H1 (cell line): Measurements from ENCODE around the gene PBX3. TPM values are rescaled to one million over a fixed set of nuclear protein-coding genes. Genes with fewer than 3 reads are reported as not detected.

Source experiments
- CTCF ChIA-PET: fragments of 300-600 bp; sonication (Branson Sonifier 250); formaldehyde crosslinking; loops from one replicate; lab custom pipeline; 2021; ENCODE audit not compliant: partially characterized antibody; lab: Charles Lee
- POLR2A ChIA-PET: fragments of 300-600 bp; sonication (Branson Sonifier 250); formaldehyde crosslinking; loops from one replicate; lab custom pipeline; 2021; ENCODE audit warnings: inconsistent platforms; ENCODE audit not compliant: partially characterized antibody; lab: Charles Lee
- DNase-seq, 2 experiments: peaks; one replicate each; pipeline versions ENCODE4 v3.0.0 to v3.0.0-alpha.2; 2010 to 2022; ENCODE audit warnings: low spot score in 2 of 2, low read depth in 1 of 2, mixed read lengths in 1 of 2
- FAIRE-seq: peaks from 2 replicates; lab custom pipeline; 2011; peaks lifted over from hg19 to GRCh38; lab: Jason Lieb, UNC
- H2AFZ ChIP-seq: 2 replicates; pipeline ENCODE4 v1.8.1; 2012; ENCODE audit warnings: low read length, inconsistent platforms
- H2AK5ac ChIP-seq: 2 replicates; pipeline ENCODE4 v1.6.1; 2013; ENCODE audit warnings: low read depth, low read length
- H2BK120ac ChIP-seq: replicated peaks from 2 replicates; pipeline ENCODE3; 2013; ENCODE audit warnings: low read depth, low read length, inconsistent platforms
- H2BK12ac ChIP-seq: 2 replicates; pipeline ENCODE4 v1.6.1; 2013; ENCODE audit warnings: low read depth, low read length
- H2BK15ac ChIP-seq: 2 replicates; pipeline ENCODE4 v1.6.1; 2013; ENCODE audit warnings: low read length
- H2BK20ac ChIP-seq: 2 replicates; pipeline ENCODE4 v1.6.1; 2013; ENCODE audit warnings: low read length
- H2BK5ac ChIP-seq: 2 replicates; pipeline ENCODE4 v1.6.1; 2013; ENCODE audit warnings: low read depth, low read length
- H3K14ac ChIP-seq: 2 replicates; pipeline ENCODE4 v1.6.1; 2013; ENCODE audit warnings: inconsistent platforms; ENCODE audit not compliant: insufficient read length
- H3K18ac ChIP-seq: 2 replicates; pipeline ENCODE4 v1.6.1; 2013; ENCODE audit warnings: low read length; ENCODE audit errors: extremely low read depth
- H3K23ac ChIP-seq: 2 replicates; pipeline ENCODE4 v1.6.1; 2013; ENCODE audit warnings: inconsistent platforms; ENCODE audit not compliant: insufficient read length
- H3K23me2 ChIP-seq: 2 replicates; pipeline ENCODE4 v1.6.1; 2013; ENCODE audit warnings: low read depth, low read length
- H3K27ac ChIP-seq: 2 replicates; pipeline ENCODE4 v1.6.1; 2011; ENCODE audit warnings: low read depth, low read length, inconsistent platforms
- H3K27me3 ChIP-seq, 4 experiments: replicated peaks in 1 of 4; 1 replicate in 1 of 4; 2 replicates in 3 of 4; pipeline versions ENCODE4 v1.6.1 to v1.8.1; 2011 to 2013; ENCODE audit warnings: low read length in 3 of 4, mild to moderate bottlenecking in 3 of 4, inconsistent platforms in 2 of 4, mixed read lengths in 2 of 4, moderate library complexity in 1 of 4; ENCODE audit not compliant: control insufficient read depth in 3 of 4, insufficient read depth in 3 of 4; ENCODE audit errors: extremely low read depth in 1 of 4
- H3K36me3 ChIP-seq, 4 experiments: 2 replicates each; pipeline versions ENCODE4 v1.6.1 to v1.8.1; 2011 to 2013; ENCODE audit warnings: mild to moderate bottlenecking in 4 of 4, low read length in 3 of 4, moderate library complexity in 2 of 4, control low read depth in 1 of 4, inconsistent platforms in 1 of 4; ENCODE audit not compliant: insufficient read depth in 4 of 4, control insufficient read depth in 2 of 4
- H3K4ac ChIP-seq: replicated peaks from 2 replicates; pipeline ENCODE3; 2013; ENCODE audit warnings: low read length, low read depth, mixed read lengths, inconsistent platforms; ENCODE audit not compliant: insufficient read length
- H3K4me1 ChIP-seq, 4 experiments: replicated peaks in 1 of 4; 1 replicate in 1 of 4; 2 replicates in 3 of 4; pipeline versions ENCODE4 v1.6.1 to v1.8.1; 2011 to 2013; ENCODE audit warnings: low read length in 3 of 4, inconsistent platforms in 2 of 4, mixed read lengths in 1 of 4; ENCODE audit not compliant: insufficient read depth in 4 of 4, control insufficient read depth in 3 of 4
- H3K4me2 ChIP-seq, 2 experiments: 2 replicates each; pipeline versions ENCODE4 v1.6.1 to v1.8.1; 2011 to 2013; ENCODE audit warnings: low read depth in 2 of 2, low read length in 2 of 2, control low read depth in 1 of 2, inconsistent platforms in 1 of 2, mild to moderate bottlenecking in 1 of 2; ENCODE audit not compliant: insufficient read depth in 1 of 2
- H3K4me3 ChIP-seq, 4 experiments: fragments of 200-600, 300-600 bp in 1 of 4; sonication (generic), shearing (Covaris generic), sonication (Bioruptor Twin) in 1 of 4; 2 replicates each; pipeline versions ENCODE4 v1.5.1 to v1.8.1; 2011 to 2016; ENCODE audit warnings: low read length in 4 of 4, low read depth in 3 of 4, control low read depth in 2 of 4, inconsistent platforms in 2 of 4, mild to moderate bottlenecking in 2 of 4, mixed read lengths in 1 of 4, moderate library complexity in 1 of 4; ENCODE audit not compliant: insufficient read depth in 2 of 4; ENCODE audit errors: extremely low read depth in 1 of 4
- H3K56ac ChIP-seq: replicated peaks from 2 replicates; pipeline ENCODE3; 2013; ENCODE audit warnings: low read depth, mild to moderate bottlenecking, mixed read lengths, low read length, inconsistent platforms; ENCODE audit not compliant: insufficient read length
- H3K79me1 ChIP-seq: 2 replicates; pipeline ENCODE4 v1.6.1; 2013; ENCODE audit warnings: low read depth, low read length, control low read depth
- H3K79me2 ChIP-seq, 2 experiments: 2 replicates each; pipeline versions ENCODE4 v1.6.1 to v1.8.1; 2012 to 2013; ENCODE audit warnings: low read length in 2 of 2, mild to moderate bottlenecking in 2 of 2, inconsistent platforms in 1 of 2; ENCODE audit not compliant: insufficient read depth in 2 of 2, control insufficient read depth in 1 of 2
- H3K9ac ChIP-seq, 4 experiments: replicated peaks in 1 of 4; 1 replicate in 1 of 4; 2 replicates in 3 of 4; pipeline versions ENCODE4 v1.6.1 to v1.8.1; 2011 to 2013; ENCODE audit warnings: low read depth in 3 of 4, low read length in 3 of 4, control low read depth in 2 of 4, mild to moderate bottlenecking in 2 of 4, moderate library complexity in 2 of 4, inconsistent platforms in 1 of 4; ENCODE audit errors: extremely low read depth in 1 of 4
- H3K9me3 ChIP-seq, 2 experiments: 2 replicates each; pipeline versions ENCODE4 v1.6.1 to v1.8.1; 2012 to 2013; ENCODE audit warnings: mild to moderate bottlenecking in 2 of 2, moderate library complexity in 2 of 2, control low read depth in 1 of 2, inconsistent platforms in 1 of 2, low read depth in 1 of 2, low read length in 1 of 2, mixed read lengths in 1 of 2; ENCODE audit not compliant: insufficient read depth in 2 of 2
- H4K20me1 ChIP-seq, 2 experiments: replicated peaks in 1 of 2; 2 replicates each; pipeline versions ENCODE3 to v1.8.1; 2011 to 2013; ENCODE audit warnings: inconsistent platforms in 2 of 2, low read length in 2 of 2, mild to moderate bottlenecking in 1 of 2; ENCODE audit not compliant: insufficient read depth in 2 of 2, control insufficient read depth in 1 of 2
- H4K5ac ChIP-seq: 2 replicates; pipeline ENCODE4 v1.6.1; 2013; ENCODE audit warnings: low read length, low read depth, mixed read lengths, inconsistent platforms; ENCODE audit not compliant: insufficient read length
- H4K8ac ChIP-seq: 2 replicates; pipeline ENCODE4 v1.8.0; 2013; ENCODE audit warnings: mild to moderate bottlenecking, moderate library complexity, low read length, inconsistent platforms; ENCODE audit not compliant: insufficient read depth; ENCODE audit errors: extremely low read depth
- H4K91ac ChIP-seq: replicated peaks from 2 replicates; pipeline ENCODE3; 2013; ENCODE audit warnings: low read length, mixed read lengths, inconsistent platforms; ENCODE audit not compliant: insufficient read length
- CBX8 ChIP-seq: fragments of 300-800, 300-1000 bp; sonication (generic); IDR thresholded peaks from 2 replicates; pipeline ENCODE4 v1.7.1; 2016; ENCODE audit warnings: low read depth, low read length, borderline replicate concordance
- CHD1 ChIP-seq: IDR thresholded peaks from 2 replicates; pipeline ENCODE4 v1.6.1; 2012; ENCODE audit warnings: low read depth, low read length, improper control_type of control experiment
- GABPA ChIP-seq: IDR thresholded peaks from 2 replicates; pipeline ENCODE4 v1.6.1; 2011; ENCODE audit warnings: mild to moderate bottlenecking, low read length, moderate library complexity, borderline replicate concordance; ENCODE audit not compliant: insufficient read depth
- GTF2F1 ChIP-seq: IDR thresholded peaks from 2 replicates; pipeline ENCODE4 v1.6.1; 2012; ENCODE audit warnings: low read depth, low read length, improper control_type of control experiment, borderline replicate concordance
- KDM5A ChIP-seq: fragments of 200-600 bp; IDR thresholded peaks from 2 replicates; pipeline ENCODE4 v1.7.1; 2012; ENCODE audit warnings: mild to moderate bottlenecking, low read length, inconsistent platforms, mixed read lengths
- MAFK ChIP-seq: IDR thresholded peaks from 2 replicates; pipeline ENCODE4 v1.6.1; 2012; ENCODE audit warnings: low read depth, mild to moderate bottlenecking, improper control_type of control experiment, low read length
- POLR2AphosphoS5 ChIP-seq: IDR thresholded peaks from 2 replicates; pipeline ENCODE4 v1.6.1; 2011; ENCODE audit warnings: low read depth, low read length
- RAD21 ChIP-seq, 2 experiments: IDR thresholded peaks in 1 of 2; conservative IDR thresholded peaks in 1 of 2; 2 replicates each; pipeline ENCODE4 v1.6.1; 2011; ENCODE audit warnings: low read depth in 2 of 2, low read length in 2 of 2, improper control_type of control experiment in 1 of 2, inconsistent platforms in 1 of 2, mild to moderate bottlenecking in 1 of 2, moderate library complexity in 1 of 2
- SIN3A ChIP-seq, 2 experiments: IDR thresholded peaks in 1 of 2; conservative IDR thresholded peaks in 1 of 2; 2 replicates each; pipeline ENCODE4 v1.6.1; 2011 to 2012; ENCODE audit warnings: low read length in 2 of 2, improper control_type of control experiment in 1 of 2, low read depth in 1 of 2, mild to moderate bottlenecking in 1 of 2
- SIRT6 ChIP-seq: IDR thresholded peaks from one replicate; pipeline ENCODE4 v1.7.1; 2012; ENCODE audit warnings: low read length, inconsistent platforms
- SP2 ChIP-seq: IDR thresholded peaks from 2 replicates; pipeline ENCODE4 v1.6.1; 2012; ENCODE audit warnings: mild to moderate bottlenecking, low read length, inconsistent platforms
- YY1 ChIP-seq: IDR thresholded peaks from 2 replicates; pipeline ENCODE4 v1.6.1; 2011; ENCODE audit warnings: low read depth, mild to moderate bottlenecking, low read length
- WGBS, 2 experiments: shearing (Covaris generic) in 1 of 2; methylation state at CpG; one replicate each; pipeline versions ENCODE4 v1.1.6 to v1.1.7; 2013 to 2015; ENCODE audit warnings: low lambda C conversion rate in 2 of 2, mixed read lengths in 2 of 2, inconsistent platforms in 1 of 2, low coverage in 1 of 2, missing lambda C conversion rate in 1 of 2; ENCODE audit not compliant: insufficient replicate concordance in 2 of 2, insufficient coverage in 1 of 2, insufficient read length in 1 of 2; ENCODE audit errors: extremely low coverage in 1 of 2, missing lambda C conversion rate in 1 of 2; 5-methylcytosine and 5-hydroxymethylcytosine counted together
- polyA plus RNA-seq, 7 experiments: library from polyadenylated mRNA; depleted of rRNA in 3 of 7; stranded (reverse) in 5 of 7; unstranded in 2 of 7; fragments of >200 nt in 5 of 7; fragments of 200-250 nt in 2 of 7; gene quantifications; 1 replicate in 5 of 7; 2 replicates in 1 of 7; 4 replicates in 1 of 7; pipeline versions ENCODE4 v1.2.1 to v1.2.3, GENCODE V29; 2011 to 2013; ENCODE audit warnings: missing spikeins in 2 of 7, mixed read lengths in 2 of 7
- total RNA-seq: library from RNA; stranded (reverse); fragmentation: NEBNext Ultra II Directional; extraction: Animal tissue kit (Norgen Biotek cat#: 25700); gene quantifications from 2 replicates; pipeline ENCODE4 v1.2.1, GENCODE V29; 2021

Gene PBX3
- total and polyA plus RNA-seq, 2 of the 8 experiments (the other 6 are each of a cell fraction or from before 2014, with no cell fraction given): 22.7 to 44.3 TPM

DNA sequence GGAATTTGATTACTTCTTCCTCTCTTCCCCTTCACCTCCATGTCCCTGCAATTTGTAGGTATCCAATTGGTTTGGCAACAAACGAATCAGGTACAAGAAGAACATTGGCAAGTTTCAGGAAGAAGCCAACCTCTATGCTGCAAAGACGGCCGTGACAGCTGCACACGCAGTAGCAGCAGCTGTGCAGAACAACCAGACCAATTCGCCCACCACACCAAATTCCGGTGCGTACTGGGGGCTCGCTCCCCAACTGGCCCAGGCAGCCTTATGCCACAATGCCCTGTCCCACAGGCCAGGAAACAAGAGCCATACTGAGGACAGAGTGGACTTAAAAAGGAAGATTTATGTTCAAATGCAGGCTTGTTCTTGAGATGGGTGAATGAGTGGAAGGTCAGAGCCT is 213.5 kb downstream of the PBX3 start:
- FAIRE-seq: no peak
- Histone ChIP-seq H4K5ac (no peak overlapping the region), H3K27ac (no peak overlapping the region), H2AFZ (no peak overlapping the region), H3K9me3 (no peaks in the 10 kb centered on the region), H3K4me1 (peaks cover under 1 to 5% (median 3%) of the 10 kb centered on the region in 4 experiments; a peak in 3 of 7 replicates), H4K91ac (no peak overlapping the region), H3K36me3 (peaks cover 0 to 17% (median 9%) of the 10 kb centered on the region in 4 experiments; a peak in 6 of 8 replicates), H4K8ac (no peak overlapping the region), H3K79me2 (no peaks in the 10 kb centered on the region), H2BK15ac (no peak overlapping the region), H4K20me1 (no peaks in the 10 kb centered on the region), H3K14ac (no peak overlapping the region), H2BK5ac (no peak overlapping the region), H3K56ac (no peak overlapping the region), H3K23me2 (no peaks in the 10 kb centered on the region), H2BK12ac (no peak overlapping the region), H3K4me3 (no peak overlapping the region), H3K79me1 (0 out of 2 replicates have a peak, but pooled peaks cover under 1% of the 10 kb centered on the region), H2BK20ac (no peak overlapping the region), H3K27me3 (no peaks in the 10 kb centered on the region), H2BK120ac (no peak overlapping the region), H2AK5ac (no peak overlapping the region), H3K23ac (no peak overlapping the region), H3K18ac (no peak overlapping the region), H3K4ac (no peak overlapping the region), H3K9ac (no peak overlapping the region), H3K4me2 (no peak overlapping the region)
- POLR2A ChIA-PET: interaction anchor here (1.7 kb wide), 1 partner anchor 11 kb away, joined by 5 read pairs; no protein-coding TSS in a partner anchor
- CTCF ChIA-PET: interaction anchor here (0.6 kb wide), 1 partner anchor 1529 kb away, joined by 3 read pairs; no protein-coding TSS in a partner anchor
- 89% methylated on average over 8 of the region's 8 CpGs; no CpG with 5 or more reads in 1 of the 2 experiments for WGBS, 2 experiments
- no peak for TF ChIP-seq KDM5A
- TF ChIP-seq YY1: no peak
- no peak for TF ChIP-seq CBX8
- TF ChIP-seq CHD1: no peak
- TF ChIP-seq SIRT6: no peak
- TF ChIP-seq POLR2AphosphoS5: no peak
- TF ChIP-seq MAFK: no peak
- no peak for TF ChIP-seq SP2
- no peak for TF ChIP-seq GTF2F1
- TF ChIP-seq GABPA: no peak
- no peak for TF ChIP-seq RAD21 (IDR thresholded peaks at IDR 0.05 in 1 of 2, conservative IDR thresholded peaks at IDR 0.05 in 1 of 2; ENCODE audit: low read depth in 2 of 2, low read length in 2 of 2)
- no peak for TF ChIP-seq SIN3A (conservative IDR thresholded peaks at IDR 0.05 in 1 of 2, IDR thresholded peaks at IDR 0.05 in 1 of 2; ENCODE audit: low read depth in 1 of 2, low read length in 2 of 2)
- DNase-seq: no peak
